ENCODE results near the gene MSH3. TPM values are rescaled to one million over a fixed set of nuclear protein-coding genes. Genes with fewer than 3 reads are reported as not detected.
"Not testable (repeated sequence)": the region's sequence is repeated elsewhere in the genome, so short reads cannot be mapped to it uniquely, and the experiment has no call there.

The MSH3 gene
- total RNA-seq, 1 experiment from 2014 or later = 17.2 TPM

GRCh38 chr5:80874162-80874561 is 219.7 kb downstream of the MSH3 start:
- no peak for TF ChIP-seq CTCF (IDR thresholded peaks at IDR 0.05; ENCODE audit: unreplicated experiment)
- H3K36me3 Mint-ChIP-seq (ENCODE audit: insufficient read depth, unreplicated experiment) = no peaks in the 10 kb centered on the region
- CTCF ChIA-PET = no interaction called here
- H3K4me1 Mint-ChIP-seq (ENCODE audit: low read depth, unreplicated experiment) = peaks cover 5% of the 10 kb centered on the region
- no peaks in the 10 kb centered on the region for H3K9me3 Mint-ChIP-seq (ENCODE audit: low read depth, unreplicated experiment)
- H3K27me3 Mint-ChIP-seq (ENCODE audit: unreplicated experiment) = no peaks in the 10 kb centered on the region
- DNase-seq = no peak
- intact Hi-C loops (cut with micrococcal nuclease; ENCODE audit: unreplicated experiment) = no loop called here
- BruUV-seq (replicated peaks) = no TSS peak
- no peak overlapping the region for H3K4me3 Mint-ChIP-seq (ENCODE audit: low read depth, unreplicated experiment)
- no peak overlapping the region for H3K27ac Mint-ChIP-seq (ENCODE audit: unreplicated experiment)

- H3K9me3 Mint-ChIP-seq (ENCODE audit: low read depth, unreplicated experiment) = no peaks in the 10 kb centered on the region
- intact Hi-C loops (cut with micrococcal nuclease; ENCODE audit: unreplicated experiment) = no loop called here
- H3K27me3 Mint-ChIP-seq (ENCODE audit: unreplicated experiment) = no peaks in the 10 kb centered on the region
- H3K36me3 Mint-ChIP-seq (ENCODE audit: insufficient read depth, unreplicated experiment) = no peaks in the 10 kb centered on the region
- H3K27ac Mint-ChIP-seq (ENCODE audit: unreplicated experiment) = no peak overlapping the region
- CTCF ChIA-PET = interaction anchor here (0.7 kb wide), 1 partner anchor 116 kb away, joined by 3 read pairs; no protein-coding TSS in a partner anchor
- BruUV-seq (replicated peaks) = no TSS peak
- no peak overlapping the region for H3K4me3 Mint-ChIP-seq (ENCODE audit: low read depth, unreplicated experiment)
- no peak for DNase-seq
- TF ChIP-seq CTCF (IDR thresholded peaks at IDR 0.05; ENCODE audit: unreplicated experiment) = no peak
- peaks cover 5% of the 10 kb centered on the region for H3K4me1 Mint-ChIP-seq (ENCODE audit: low read depth, unreplicated experiment)
Observed at GRCh38 chr5:80877592-80877991, 223.1 kb downstream of the MSH3 start.

GRCh38 chr5:80881726-80882125 is 227.3 kb downstream of the MSH3 start:
- CTCF ChIA-PET = no interaction called here
- H3K27ac Mint-ChIP-seq (ENCODE audit: unreplicated experiment) = no peak overlapping the region

GRCh38 chr5:80883390-80883789 is 228.9 kb downstream of the MSH3 start:
- BruUV-seq (replicated peaks); DNase-seq; H3K27me3 Mint-ChIP-seq (ENCODE audit: unreplicated experiment); CTCF ChIA-PET; H3K4me3 Mint-ChIP-seq (ENCODE audit: low read depth, unreplicated experiment); intact Hi-C loops (cut with micrococcal nuclease; ENCODE audit: unreplicated experiment); H3K9me3 Mint-ChIP-seq (ENCODE audit: low read depth, unreplicated experiment); H3K36me3 Mint-ChIP-seq (ENCODE audit: insufficient read depth, unreplicated experiment); H3K27ac Mint-ChIP-seq (ENCODE audit: unreplicated experiment): not testable (repeated sequence)
- peaks cover 35% of the 10 kb centered on the region for H3K4me1 Mint-ChIP-seq (ENCODE audit: low read depth, unreplicated experiment)

More at GRCh38 chr5:80881726-80882125, 227.3 kb downstream of the MSH3 start:
- intact Hi-C loops (cut with micrococcal nuclease; ENCODE audit: unreplicated experiment) = no loop called here
- no peak for TF ChIP-seq CTCF (IDR thresholded peaks at IDR 0.05; ENCODE audit: unreplicated experiment)
- DNase-seq = no peak
- Mint-ChIP-seq H3K36me3 (ENCODE audit: insufficient read depth, unreplicated experiment) (no peaks in the 10 kb centered on the region), H3K27me3 (ENCODE audit: unreplicated experiment) (no peaks in the 10 kb centered on the region), H3K9me3 (ENCODE audit: low read depth, unreplicated experiment) (no peaks in the 10 kb centered on the region), H3K4me3 (ENCODE audit: low read depth, unreplicated experiment) (no peak overlapping the region), H3K4me1 (ENCODE audit: low read depth, unreplicated experiment) (peaks cover 27% of the 10 kb centered on the region)
- no TSS peak for BruUV-seq (replicated peaks)

- H3K4me1 Mint-ChIP-seq (ENCODE audit: low read depth, unreplicated experiment) = peaks cover 35% of the 10 kb centered on the region
- H3K4me3 Mint-ChIP-seq (ENCODE audit: low read depth, unreplicated experiment) = no peak overlapping the region
- no peaks in the 10 kb centered on the region for H3K9me3 Mint-ChIP-seq (ENCODE audit: low read depth, unreplicated experiment)
- intact Hi-C loops (cut with micrococcal nuclease; ENCODE audit: unreplicated experiment) = no loop called here
- CTCF ChIA-PET = no interaction called here
- peak; percentile 22 for DNase-seq
- no TSS peak for BruUV-seq (replicated peaks)
- no peak for TF ChIP-seq CTCF (IDR thresholded peaks at IDR 0.05; ENCODE audit: unreplicated experiment)
- H3K27ac Mint-ChIP-seq (ENCODE audit: unreplicated experiment) = peak overlapping the region; percentile 37
- H3K36me3 Mint-ChIP-seq (ENCODE audit: insufficient read depth, unreplicated experiment) = no peaks in the 10 kb centered on the region
- H3K27me3 Mint-ChIP-seq (ENCODE audit: unreplicated experiment) = no peaks in the 10 kb centered on the region
Observed at GRCh38 chr5:80884086-80884813, 229.8 kb downstream of the MSH3 start.

Data from Calu3 (cell line).